ENCODE results near the gene TMOD1.

GRCh38 chr9:97553841-97554240 lies 52.4 kb downstream of the TMOD1 start:
- TF ChIP-seq, protein P1, sequence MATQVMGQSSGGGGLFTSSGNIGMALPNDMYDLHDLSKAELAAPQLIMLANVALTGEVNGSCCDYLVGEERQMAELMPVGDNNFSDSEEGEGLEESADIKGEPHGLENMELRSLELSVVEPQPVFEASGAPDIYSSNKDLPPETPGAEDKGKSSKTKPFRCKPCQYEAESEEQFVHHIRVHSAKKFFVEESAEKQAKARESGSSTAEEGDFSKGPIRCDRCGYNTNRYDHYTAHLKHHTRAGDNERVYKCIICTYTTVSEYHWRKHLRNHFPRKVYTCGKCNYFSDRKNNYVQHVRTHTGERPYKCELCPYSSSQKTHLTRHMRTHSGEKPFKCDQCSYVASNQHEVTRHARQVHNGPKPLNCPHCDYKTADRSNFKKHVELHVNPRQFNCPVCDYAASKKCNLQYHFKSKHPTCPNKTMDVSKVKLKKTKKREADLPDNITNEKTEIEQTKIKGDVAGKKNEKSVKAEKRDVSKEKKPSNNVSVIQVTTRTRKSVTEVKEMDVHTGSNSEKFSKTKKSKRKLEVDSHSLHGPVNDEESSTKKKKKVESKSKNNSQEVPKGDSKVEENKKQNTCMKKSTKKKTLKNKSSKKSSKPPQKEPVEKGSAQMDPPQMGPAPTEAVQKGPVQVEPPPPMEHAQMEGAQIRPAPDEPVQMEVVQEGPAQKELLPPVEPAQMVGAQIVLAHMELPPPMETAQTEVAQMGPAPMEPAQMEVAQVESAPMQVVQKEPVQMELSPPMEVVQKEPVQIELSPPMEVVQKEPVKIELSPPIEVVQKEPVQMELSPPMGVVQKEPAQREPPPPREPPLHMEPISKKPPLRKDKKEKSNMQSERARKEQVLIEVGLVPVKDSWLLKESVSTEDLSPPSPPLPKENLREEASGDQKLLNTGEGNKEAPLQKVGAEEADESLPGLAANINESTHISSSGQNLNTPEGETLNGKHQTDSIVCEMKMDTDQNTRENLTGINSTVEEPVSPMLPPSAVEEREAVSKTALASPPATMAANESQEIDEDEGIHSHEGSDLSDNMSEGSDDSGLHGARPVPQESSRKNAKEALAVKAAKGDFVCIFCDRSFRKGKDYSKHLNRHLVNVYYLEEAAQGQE (IDR thresholded peaks at IDR 0.05; ENCODE audit: insufficient read depth in 1 of 2, low read depth in 2 of 2, low read length in 2 of 2): no peak
- TF ChIP-seq POLR2AphosphoS5 (IDR thresholded peaks at IDR 0.05; ENCODE audit: low read depth, low read length): no peak

All from PFSK-1 (cell line).